OCI-LY1 (cell line): ENCODE results near the gene CHRND.
A peak's percentile ranks its signal among the peaks of the same experiment; 100 is the strongest.

Source experiments
- H2AFZ ChIP-seq: fragments of 200-600 bp; sonication (generic), shearing (Covaris generic); 2 replicates; pipeline ENCODE4 v1.6.0; 2014; ENCODE audit warnings: antibody characterized with exemption, mild to moderate bottlenecking, low read length
- H3F3A ChIP-seq: fragments of 200-600 bp; sonication (generic), shearing (Covaris generic); 2 replicates; pipeline ENCODE4 v1.6.0; 2014; ENCODE audit warnings: mild to moderate bottlenecking, antibody characterized with exemption, low read length, moderate library complexity; ENCODE audit not compliant: insufficient read depth
- H3K27ac ChIP-seq: fragments of 200-600 bp; sonication (generic); 2 replicates; pipeline ENCODE4 v1.5.1; 2014; ENCODE audit warnings: low read length, mixed run types, mild to moderate bottlenecking, low read depth; ENCODE audit not compliant: poor library complexity, severe bottlenecking
- H3K27me3 ChIP-seq: fragments of 200-600 bp; sonication (generic); 2 replicates; pipeline ENCODE4 v1.6.0; 2014; ENCODE audit warnings: antibody characterized with exemption, mild to moderate bottlenecking, low read length, moderate library complexity; ENCODE audit not compliant: insufficient read depth
- H3K36me3 ChIP-seq: fragments of 200-600 bp; sonication (generic); 2 replicates; pipeline ENCODE4 v1.6.1; 2014; ENCODE audit warnings: mild to moderate bottlenecking, antibody characterized with exemption, low read length, moderate library complexity, mixed read lengths; ENCODE audit not compliant: insufficient read depth
- H3K4me1 ChIP-seq: fragments of 200-600 bp; sonication (generic); 2 replicates; pipeline ENCODE4 v1.5.1; 2014; ENCODE audit warnings: mild to moderate bottlenecking, low read length, moderate library complexity; ENCODE audit not compliant: insufficient read depth, severe bottlenecking
- H3K4me2 ChIP-seq: fragments of 200-600 bp; sonication (generic), shearing (Covaris generic); 2 replicates; pipeline ENCODE4 v1.6.1; 2014; ENCODE audit warnings: low read length
- H3K4me3 ChIP-seq: fragments of 200-600 bp; sonication (generic); 2 replicates; pipeline ENCODE4 v1.5.1; 2014; ENCODE audit warnings: low read length, low read depth, mild to moderate bottlenecking, mixed read lengths; ENCODE audit not compliant: poor library complexity, severe bottlenecking
- H3K79me2 ChIP-seq: fragments of 200-600 bp; shearing (Covaris generic); 2 replicates; pipeline ENCODE4 v1.6.1; 2016; ENCODE audit warnings: mixed run types, low read length, mixed read lengths; ENCODE audit not compliant: insufficient read depth
- H3K9ac ChIP-seq: fragments of 200-600 bp; sonication (generic), shearing (Covaris generic); 2 replicates; pipeline ENCODE4 v1.6.1; 2014; ENCODE audit warnings: mild to moderate bottlenecking, low read length, mixed read lengths
- H3K9me2 ChIP-seq: fragments of 200-600 bp; sonication (generic), shearing (Covaris generic); 2 replicates; pipeline ENCODE4 v1.6.1; 2014; ENCODE audit warnings: low read depth, mild to moderate bottlenecking, low read length, mixed read lengths
- H3K9me3 ChIP-seq: fragments of 200-600 bp; shearing (Covaris generic); 2 replicates; pipeline ENCODE4 v1.6.1; 2014; ENCODE audit warnings: low read length, mixed read lengths
- H4K20me1 ChIP-seq: fragments of 200-600 bp; sonication (generic), shearing (Covaris generic); 2 replicates; pipeline ENCODE4 v1.6.0; 2016; ENCODE audit warnings: mild to moderate bottlenecking, low read length; ENCODE audit not compliant: insufficient read depth
- EZH2 ChIP-seq: fragments of 200-600 bp; sonication (generic), shearing (Covaris generic); IDR thresholded peaks from 2 replicates; pipeline ENCODE4 v1.8.0; 2017; ENCODE audit warnings: borderline replicate concordance, mixed run types, mild to moderate bottlenecking, antibody characterized with exemption, low read length, moderate library complexity, mixed read lengths
- TF ChIP-seq, protein P1 (sequence below): fragments of 200-600 bp; sonication (generic), shearing (Covaris generic); IDR thresholded peaks from 2 replicates; pipeline ENCODE4 v1.5.1; 2017; ENCODE audit warnings: mild to moderate bottlenecking, antibody characterized with exemption, low read length, moderate library complexity, mixed read lengths

Gene CHRND

DNA sequence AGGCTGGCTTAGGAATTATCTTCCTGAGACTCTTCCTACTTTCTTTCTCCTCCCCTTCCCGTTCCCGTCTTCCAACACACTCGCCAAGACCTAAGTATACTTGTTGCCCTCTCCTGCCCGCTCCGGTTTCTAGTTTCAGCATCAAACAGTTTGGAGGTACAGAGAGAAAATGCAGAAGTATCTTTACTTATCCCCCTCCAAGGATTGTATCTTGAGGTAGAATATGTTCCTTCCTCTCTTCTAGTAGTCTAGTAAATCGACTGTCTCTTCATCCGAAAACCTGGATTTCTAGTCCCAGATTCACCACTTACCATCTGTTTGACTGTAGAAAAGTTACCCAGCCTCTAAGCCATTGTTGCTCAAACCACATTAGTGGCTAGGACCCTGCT lies 25.3 kb downstream of the CHRND start:
- Histone ChIP-seq H3K4me1 (peaks cover 19% of the 10 kb centered on the region), H2AFZ (no peak overlapping the region), H3K27me3 (no peaks in the 10 kb centered on the region), H3K79me2 (peaks cover 20% of the 10 kb centered on the region; the same call in 1 of the 2 replicates), H4K20me1 (no peaks in the 10 kb centered on the region), H3K27ac (peak overlapping the region; percentile 72), H3K9me3 (no peaks in the 10 kb centered on the region), H3K9ac (peak overlapping the region; percentile 98), H3K36me3 (peaks cover 39% of the 10 kb centered on the region), H3K4me2 (peak overlapping the region; percentile 91), H3K4me3 (peak overlapping the region; percentile 100), H3F3A (no peaks in the 10 kb centered on the region), H3K9me2 (no peaks in the 10 kb centered on the region)
- TF ChIP-seq, protein P1, sequence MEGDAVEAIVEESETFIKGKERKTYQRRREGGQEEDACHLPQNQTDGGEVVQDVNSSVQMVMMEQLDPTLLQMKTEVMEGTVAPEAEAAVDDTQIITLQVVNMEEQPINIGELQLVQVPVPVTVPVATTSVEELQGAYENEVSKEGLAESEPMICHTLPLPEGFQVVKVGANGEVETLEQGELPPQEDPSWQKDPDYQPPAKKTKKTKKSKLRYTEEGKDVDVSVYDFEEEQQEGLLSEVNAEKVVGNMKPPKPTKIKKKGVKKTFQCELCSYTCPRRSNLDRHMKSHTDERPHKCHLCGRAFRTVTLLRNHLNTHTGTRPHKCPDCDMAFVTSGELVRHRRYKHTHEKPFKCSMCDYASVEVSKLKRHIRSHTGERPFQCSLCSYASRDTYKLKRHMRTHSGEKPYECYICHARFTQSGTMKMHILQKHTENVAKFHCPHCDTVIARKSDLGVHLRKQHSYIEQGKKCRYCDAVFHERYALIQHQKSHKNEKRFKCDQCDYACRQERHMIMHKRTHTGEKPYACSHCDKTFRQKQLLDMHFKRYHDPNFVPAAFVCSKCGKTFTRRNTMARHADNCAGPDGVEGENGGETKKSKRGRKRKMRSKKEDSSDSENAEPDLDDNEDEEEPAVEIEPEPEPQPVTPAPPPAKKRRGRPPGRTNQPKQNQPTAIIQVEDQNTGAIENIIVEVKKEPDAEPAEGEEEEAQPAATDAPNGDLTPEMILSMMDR = no peak
- TF ChIP-seq EZH2 = no peak

DNA sequence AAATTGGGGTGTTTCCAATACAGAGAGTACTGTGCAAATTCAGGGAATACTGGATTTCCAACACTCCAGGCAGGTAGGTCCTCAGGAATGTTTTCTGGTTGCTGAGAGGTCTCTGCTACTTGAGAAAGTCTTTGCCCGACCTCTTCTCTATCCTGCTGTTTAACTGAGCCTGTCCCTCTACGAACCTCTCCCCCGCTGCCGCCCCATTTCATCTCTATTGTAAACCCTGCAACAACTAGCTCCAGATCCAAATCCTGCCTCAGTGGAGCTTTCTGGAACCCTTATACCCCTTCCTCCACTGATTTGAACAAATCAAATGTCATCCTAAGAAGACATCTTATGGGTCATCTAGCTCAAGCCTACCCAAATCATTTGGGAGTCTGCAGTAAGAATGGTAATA lies 25.8 kb downstream of the CHRND start:
- H4K20me1 ChIP-seq = no peaks in the 10 kb centered on the region
- H3K27me3 ChIP-seq = no peaks in the 10 kb centered on the region
- H3K4me2 ChIP-seq = peak overlapping the region; percentile 91
- H3K79me2 ChIP-seq = peaks cover 20% of the 10 kb centered on the region; the same call in 1 of the 2 replicates
- H3K4me3 ChIP-seq = peak overlapping the region; percentile 100
- no peaks in the 10 kb centered on the region for H3K9me2 ChIP-seq
- H3K27ac ChIP-seq = no peak overlapping the region
- no peak overlapping the region for H2AFZ ChIP-seq
- peaks cover 19% of the 10 kb centered on the region for H3K4me1 ChIP-seq
- TF ChIP-seq EZH2 = no peak
- H3K9ac ChIP-seq = peak overlapping the region; percentile 98
- H3F3A ChIP-seq = no peaks in the 10 kb centered on the region
- peaks cover 39% of the 10 kb centered on the region for H3K36me3 ChIP-seq
- no peaks in the 10 kb centered on the region for H3K9me3 ChIP-seq

DNA sequence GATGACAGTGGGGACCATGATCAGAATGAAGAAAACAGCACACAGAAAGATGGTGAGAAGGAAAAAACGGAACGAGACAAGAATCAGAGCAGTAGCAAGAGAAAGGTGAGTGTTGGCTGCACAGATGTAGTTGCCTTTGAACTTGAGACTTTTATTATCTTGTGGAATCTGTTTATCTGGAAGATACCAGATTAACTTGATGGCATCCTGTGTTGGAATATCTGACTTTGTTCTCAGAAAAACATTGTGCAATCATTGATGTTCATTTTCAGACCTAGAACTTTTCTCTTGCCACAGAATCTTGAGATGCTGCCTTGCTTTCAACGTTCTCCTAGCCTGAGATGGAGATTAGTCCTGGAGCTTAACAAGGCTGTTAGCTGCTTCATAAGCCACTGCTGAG lies 30.5 kb downstream of the CHRND start:
- Histone ChIP-seq H3K27me3 (no peaks in the 10 kb centered on the region), H3F3A (no peaks in the 10 kb centered on the region), H2AFZ (no peak overlapping the region), H3K4me3 (no peak overlapping the region), H4K20me1 (no peaks in the 10 kb centered on the region), H3K9ac (no peak overlapping the region), H3K4me1 (peaks cover 6% of the 10 kb centered on the region), H3K9me3 (no peaks in the 10 kb centered on the region), H3K4me2 (no peak overlapping the region), H3K9me2 (no peaks in the 10 kb centered on the region), H3K36me3 (peaks cover 62% of the 10 kb centered on the region), H3K27ac (no peak overlapping the region), H3K79me2 (peaks cover 8% of the 10 kb centered on the region; the same call in 1 of the 2 replicates)
- no peak for TF ChIP-seq EZH2
- TF ChIP-seq, protein P1 = no peak

DNA sequence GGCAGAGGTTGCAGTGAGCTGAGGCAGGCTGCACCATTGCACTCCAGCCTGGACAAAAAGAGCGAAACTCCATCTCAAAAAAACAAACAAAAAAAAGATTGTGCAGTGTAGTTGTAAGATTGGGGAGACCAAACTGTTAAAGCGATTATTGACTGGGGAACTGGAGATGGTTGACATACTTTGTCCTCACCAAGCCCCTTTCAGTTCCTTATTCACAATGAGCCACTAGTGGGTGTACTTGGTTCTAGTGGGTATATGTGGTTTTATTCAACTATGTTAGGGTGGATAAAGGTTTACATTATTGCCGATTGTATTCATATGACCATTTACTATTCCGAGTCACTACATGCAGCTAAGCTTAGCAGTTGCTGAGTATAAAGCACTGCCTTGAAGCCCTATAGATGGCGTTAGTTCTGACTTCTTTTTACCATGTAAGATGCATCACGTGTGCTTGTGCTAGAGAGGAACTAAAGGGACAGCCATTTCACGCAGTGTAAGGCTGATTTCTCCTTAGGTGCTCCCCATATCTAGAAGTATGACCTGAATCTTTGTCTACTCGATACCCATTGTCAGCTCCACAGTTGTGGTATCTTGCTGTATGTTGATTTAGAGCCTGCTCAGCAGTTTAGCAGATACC lies 36.7 kb downstream of the CHRND start:
- TF ChIP-seq, protein P1 = peak; percentile 26; the same call in 1 of the 2 replicates
- no peak for TF ChIP-seq EZH2
- peaks cover 86% of the 10 kb centered on the region for H3K36me3 ChIP-seq
- H3K4me2 ChIP-seq = no peak overlapping the region
- H3K9me2 ChIP-seq = no peaks in the 10 kb centered on the region
- H3K9ac ChIP-seq = no peak overlapping the region
- H3K4me1 ChIP-seq = no peaks in the 10 kb centered on the region
- no peaks in the 10 kb centered on the region for H4K20me1 ChIP-seq
- no peaks in the 10 kb centered on the region for H3K9me3 ChIP-seq
- H3F3A ChIP-seq = no peaks in the 10 kb centered on the region
- H2AFZ ChIP-seq = no peak overlapping the region
- no peaks in the 10 kb centered on the region for H3K79me2 ChIP-seq
- H3K27ac ChIP-seq = no peak overlapping the region
- H3K27me3 ChIP-seq = no peaks in the 10 kb centered on the region
- no peak overlapping the region for H3K4me3 ChIP-seq
